Hematopoietic multipotent progenitor cell treated with erythropoietin and hydrocortisone succinate and interleukin-3 and kit ligand, for 15 days (in vitro differentiated cells): Measurements from ENCODE around the gene PHC3.
A peak's percentile ranks its signal among the peaks of the same experiment; 100 is the strongest.

ENCODE experiments used
- DNase-seq: peaks from one replicate; pipeline ENCODE4 v3.0.0-alpha.2; 2015; ENCODE audit warnings: low spot score

PHC3 gene

GRCh38 chr3:170189398-170190256, 8.1 kb upstream of the PHC3 start:
- DNase-seq = no peak

- peak; percentile 48 for DNase-seq
Observed at GRCh38 chr3:170180079-170180907, 1.2 kb downstream of the PHC3 start.

GRCh38 chr3:170179432-170179831, 2.1 kb downstream of the PHC3 start:
- DNase-seq = no peak

- DNase-seq = no peak
Observed at GRCh38 chr3:170178651-170179050, 2.9 kb downstream of the PHC3 start.

- DNase-seq = no peak
Observed at GRCh38 chr3:170171563-170171962, 10.0 kb downstream of the PHC3 start.

- DNase-seq = no peak
Observed at GRCh38 chr3:170164717-170165116, 16.8 kb downstream of the PHC3 start.

- DNase-seq = no peak
Observed at GRCh38 chr3:170163956-170164645, 17.4 kb downstream of the PHC3 start.

GRCh38 chr3:170162630-170163029, 18.9 kb downstream of the PHC3 start:
- no peak for DNase-seq

GRCh38 chr3:170162052-170162451, 19.5 kb downstream of the PHC3 start:
- DNase-seq = no peak

- no peak for DNase-seq
Observed at GRCh38 chr3:170159933-170160332, 21.6 kb downstream of the PHC3 start.

GRCh38 chr3:170159459-170159858, 22.1 kb downstream of the PHC3 start:
- DNase-seq = no peak

GRCh38 chr3:170155604-170156003, 25.9 kb downstream of the PHC3 start:
- no peak for DNase-seq

GRCh38 chr3:170154569-170155143, 26.9 kb downstream of the PHC3 start:
- DNase-seq = no peak

- DNase-seq = no peak
Observed at GRCh38 chr3:170154084-170154483, 27.4 kb downstream of the PHC3 start.

GRCh38 chr3:170151536-170151935, 30.0 kb downstream of the PHC3 start:
- no peak for DNase-seq

- DNase-seq = no peak
Observed at GRCh38 chr3:170149016-170149415, 32.5 kb downstream of the PHC3 start.

- no peak for DNase-seq
Observed at GRCh38 chr3:170145278-170145677, 36.3 kb downstream of the PHC3 start.

GRCh38 chr3:170144437-170144843, 37.1 kb downstream of the PHC3 start:
- DNase-seq = peak; percentile 39

GRCh38 chr3:170142373-170142772, 39.2 kb downstream of the PHC3 start:
- DNase-seq = no peak

- no peak for DNase-seq
Observed at GRCh38 chr3:170137986-170138385, 43.5 kb downstream of the PHC3 start.

GRCh38 chr3:170132335-170132734, 49.2 kb downstream of the PHC3 start:
- no peak for DNase-seq

GRCh38 chr3:170130532-170130931, 51.0 kb downstream of the PHC3 start:
- DNase-seq = no peak
